Measurements from ENCODE around the gene PDCD1.
"Not testable (repeated sequence)": the region's sequence is repeated elsewhere in the genome, so short reads cannot be mapped to it uniquely, and the experiment has no call there.

PDCD1 gene

GRCh38 chr2:241858206-241859016 lies at the start of gene PDCD1:
Gene PDCD1, minus strand, starts transcription at chr2:241858894. Its CDS starts 56 bp downstream, at chr2:241858838.
- DNase-seq: no peak

- DNase-seq: not testable (repeated sequence)
Measured at GRCh38 chr2:241907831-241908230, 49.1 kb upstream of the PDCD1 start.

GRCh38 chr2:241906826-241907570 lies 48.3 kb upstream of the PDCD1 start:
- no peak for DNase-seq

GRCh38 chr2:241906378-241906770 lies 47.7 kb upstream of the PDCD1 start:
- DNase-seq: not testable (repeated sequence)

- DNase-seq: no peak
Measured at GRCh38 chr2:241905716-241906377, 47.2 kb upstream of the PDCD1 start.

GRCh38 chr2:241904791-241905710 lies 46.4 kb upstream of the PDCD1 start:
- DNase-seq: no peak

GRCh38 chr2:241904011-241904718 lies 45.5 kb upstream of the PDCD1 start:
- no peak for DNase-seq

GRCh38 chr2:241903121-241904010 lies 44.7 kb upstream of the PDCD1 start:
- no peak for DNase-seq

- DNase-seq: no peak
Measured at GRCh38 chr2:241902357-241902991, 43.8 kb upstream of the PDCD1 start.

- no peak for DNase-seq
Measured at GRCh38 chr2:241901500-241902351, 43.0 kb upstream of the PDCD1 start.

- DNase-seq: no peak
Measured at GRCh38 chr2:241901018-241901380, 42.3 kb upstream of the PDCD1 start.

- DNase-seq: no peak
Measured at GRCh38 chr2:241900251-241901017, 41.7 kb upstream of the PDCD1 start.

- no peak for DNase-seq
Measured at GRCh38 chr2:241898463-241899270, 40.0 kb upstream of the PDCD1 start.

- no peak for DNase-seq
Measured at GRCh38 chr2:241897231-241897916, 38.7 kb upstream of the PDCD1 start.

- DNase-seq: no peak
Measured at GRCh38 chr2:241896746-241897201, 38.1 kb upstream of the PDCD1 start.

GRCh38 chr2:241895712-241896641 lies 37.3 kb upstream of the PDCD1 start:
- no peak for DNase-seq
